RCC 7860 (cell line): ENCODE measurements around the gene DHX15.

ENCODE experiments used
- DNase-seq: peaks from one replicate; pipeline ENCODE4 v3.0.0-alpha.2; 2015; ENCODE audit warnings: low spot score
- FAIRE-seq: peaks from 2 replicates; lab custom pipeline; 2012; peaks lifted over from hg19 to GRCh38; lab: Jason Lieb, UNC

Gene DHX15

DNA sequence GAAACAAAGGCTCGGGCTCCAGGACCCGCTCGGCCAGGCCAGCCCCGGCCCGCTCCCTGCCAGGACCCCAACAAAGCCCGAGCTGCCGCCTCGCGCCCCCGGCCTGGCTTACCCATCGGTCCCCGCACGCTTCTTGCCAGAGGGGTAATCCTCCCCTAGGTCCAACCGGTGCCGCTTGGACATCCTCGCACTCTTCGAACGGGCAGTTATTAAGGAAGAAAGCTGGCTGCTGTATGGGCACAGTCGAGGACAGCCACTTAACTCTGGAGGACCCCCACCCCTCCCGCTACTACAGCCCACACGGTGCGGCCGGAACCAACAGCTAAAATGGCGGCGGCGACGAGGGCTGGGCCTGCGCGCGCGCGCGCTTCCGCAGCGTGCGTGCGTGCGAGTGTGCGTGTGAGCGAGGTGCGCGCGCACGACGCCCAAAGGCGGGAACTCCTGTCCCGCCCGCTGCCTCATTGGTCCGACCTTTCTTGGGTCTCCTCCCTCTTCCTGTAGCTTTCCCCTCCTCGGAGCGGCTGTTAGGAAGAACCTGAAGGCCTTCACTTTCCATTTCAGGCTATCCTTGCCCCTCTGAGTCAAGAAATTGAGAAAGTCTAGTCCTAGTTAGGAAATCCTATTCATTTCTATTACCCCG is at the start of gene DHX15:
Gene DHX15, minus strand, starts transcription at position 344 of the 640 bp plus-strand sequence. Its CDS starts 161 bp downstream, at position 183.
- DNase-seq (peak; percentile 91), FAIRE-seq (peak; percentile 71)

DNA sequence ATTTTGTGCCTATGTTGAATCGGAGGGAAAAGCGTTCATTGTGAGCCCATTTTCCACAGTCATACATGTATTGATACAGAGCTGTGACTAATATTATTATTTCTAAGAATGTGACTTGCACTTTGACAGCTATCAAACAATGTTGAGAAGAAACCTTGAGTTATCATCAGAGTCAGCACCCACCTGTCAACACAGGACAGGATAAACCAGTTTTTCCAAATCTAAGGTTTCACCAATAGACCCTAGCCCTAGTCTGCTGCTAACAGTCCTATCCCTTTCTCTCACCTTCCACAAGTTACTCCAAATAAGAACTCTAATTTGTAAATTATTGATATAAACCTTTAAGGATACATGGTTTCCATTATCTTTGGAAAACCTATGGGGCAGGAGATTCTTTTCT is 47.7 kb upstream of the DHX15 start:
- no peak for FAIRE-seq

DNA sequence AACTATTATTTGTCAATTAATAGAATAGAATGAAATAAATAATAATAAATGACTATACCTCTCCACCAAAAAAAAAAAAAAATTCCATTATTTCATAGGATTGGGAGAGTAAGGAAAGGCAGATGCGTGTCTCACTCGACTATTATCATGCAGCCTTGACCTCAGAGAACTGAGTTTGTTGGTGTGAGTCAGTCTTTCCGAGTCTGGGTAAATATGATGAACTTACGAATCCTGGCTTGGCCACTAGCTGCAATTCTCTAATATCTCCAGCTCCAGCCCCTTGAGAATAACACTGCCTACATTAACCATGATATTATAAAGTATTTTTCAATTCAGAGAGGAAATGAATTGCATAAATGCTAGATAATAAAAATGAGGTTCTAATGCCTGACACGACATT is 46.6 kb upstream of the DHX15 start:
- FAIRE-seq (no peak), DNase-seq (no peak)

More for the DNA sequence above, 47.7 kb upstream of the DHX15 start:
- no peak for DNase-seq

DNA sequence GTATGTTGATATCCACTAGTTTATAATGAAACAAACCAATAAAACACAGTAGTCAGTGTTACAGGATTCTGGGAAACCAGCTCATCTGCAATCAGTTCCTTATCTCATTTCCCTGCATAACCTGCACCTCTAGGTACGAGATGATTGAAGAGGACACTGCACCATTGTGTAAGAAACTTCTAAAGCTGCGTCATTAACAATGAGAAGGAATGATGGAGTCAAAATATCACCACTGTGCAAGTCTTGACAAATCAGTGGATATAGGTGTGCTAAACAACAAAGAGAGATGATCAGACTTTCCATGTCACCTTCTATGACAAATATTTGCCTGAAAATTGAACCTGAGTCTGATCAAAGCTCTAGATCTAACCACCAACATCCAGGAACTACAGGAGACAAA is 40.7 kb upstream of the DHX15 start:
- FAIRE-seq: no peak

DNA sequence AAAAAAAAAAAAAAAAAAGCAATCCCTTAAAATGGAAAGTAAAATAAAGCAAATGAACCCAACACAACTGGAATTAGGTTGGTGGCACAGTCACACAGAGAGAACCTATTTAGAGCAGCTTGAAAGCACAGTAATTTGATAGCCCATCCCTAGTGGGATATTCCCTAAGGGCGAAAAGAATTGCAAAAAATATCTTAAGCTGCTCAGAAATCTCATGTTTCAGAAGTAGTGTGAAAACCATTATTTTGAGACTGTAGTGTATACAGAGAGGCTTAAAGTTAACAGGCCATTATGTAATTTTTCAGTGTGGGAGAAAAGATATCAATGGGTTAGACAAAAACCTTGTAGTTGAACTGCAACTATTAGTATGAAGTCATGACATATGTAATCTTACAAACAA is 40.0 kb upstream of the DHX15 start:
- DNase-seq: no peak
- FAIRE-seq: no peak

More for the DNA sequence above, 40.7 kb upstream of the DHX15 start:
- DNase-seq: no peak

DNA sequence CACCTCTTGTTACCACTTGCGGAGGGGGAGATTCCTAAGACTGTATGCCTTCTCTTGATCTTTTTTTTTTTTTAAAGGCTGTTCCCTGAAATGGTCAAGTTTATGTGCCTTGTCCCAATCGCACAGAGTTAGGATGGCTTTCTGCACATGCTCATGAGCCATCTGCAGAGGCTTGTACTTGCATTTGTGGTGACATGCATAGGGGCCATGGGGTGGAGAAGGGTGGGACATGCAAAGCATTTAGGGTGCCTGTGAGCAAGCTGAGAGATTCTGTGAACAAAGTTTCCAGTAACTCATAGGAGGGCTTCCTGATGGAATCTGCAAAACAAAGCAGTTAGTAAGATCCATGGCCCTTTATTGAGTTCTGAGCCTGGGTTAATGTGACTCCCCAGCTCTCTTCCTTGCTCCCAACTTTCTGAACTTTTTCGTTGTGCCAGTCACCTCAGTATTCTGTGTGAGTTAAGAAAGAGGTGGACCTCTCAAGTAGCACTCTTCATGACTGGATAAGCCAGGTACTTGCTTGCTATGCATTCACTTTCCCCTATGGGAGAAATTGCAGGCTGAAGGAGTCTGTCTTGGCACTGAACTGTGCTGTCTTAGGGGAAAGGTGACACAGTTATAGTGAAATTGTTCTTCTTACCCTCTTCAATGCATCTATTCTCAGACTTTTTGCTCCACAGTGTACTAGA is 37.9 kb upstream of the DHX15 start:
- DNase-seq: no peak
- no peak for FAIRE-seq

DNA sequence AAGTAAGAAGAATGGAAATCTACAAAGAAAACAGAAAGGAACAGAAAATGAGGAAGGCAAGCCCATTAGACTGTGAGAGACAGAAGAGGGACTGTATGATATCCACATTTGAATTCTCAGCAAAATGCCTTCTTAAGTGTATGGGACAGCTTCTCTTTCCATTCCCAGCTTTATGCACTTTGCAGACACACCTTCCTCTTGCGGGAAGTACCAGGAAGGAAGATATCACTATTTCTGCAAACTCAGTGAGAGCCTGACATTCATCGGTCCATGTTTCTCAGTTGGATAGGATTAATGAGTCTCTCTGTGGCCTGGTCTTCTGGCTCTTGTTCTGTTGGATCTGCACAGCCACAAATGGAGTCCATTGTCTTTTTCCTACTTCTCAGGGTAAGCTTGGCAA is 31.6 kb upstream of the DHX15 start:
- FAIRE-seq (no peak), DNase-seq (no peak)

DNA sequence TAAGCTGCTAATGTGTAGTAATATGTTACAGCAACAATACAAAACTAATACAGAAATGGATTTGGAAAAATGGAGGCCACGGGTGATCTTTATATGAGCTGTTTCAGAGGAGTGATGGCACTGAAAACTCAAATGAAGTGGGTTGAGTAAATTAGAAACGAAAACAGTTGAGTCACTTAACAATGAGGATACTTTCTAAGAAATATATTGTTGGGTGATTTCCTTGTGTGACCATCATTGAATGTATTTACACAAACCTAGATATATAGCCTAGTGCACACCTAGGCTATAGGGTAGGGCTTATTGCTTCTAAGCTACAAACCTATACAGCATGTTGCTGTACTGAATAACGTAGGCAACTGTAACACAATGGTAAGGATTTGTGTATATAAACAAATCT is 30.5 kb upstream of the DHX15 start:
- DNase-seq: no peak
- FAIRE-seq: no peak

DNA sequence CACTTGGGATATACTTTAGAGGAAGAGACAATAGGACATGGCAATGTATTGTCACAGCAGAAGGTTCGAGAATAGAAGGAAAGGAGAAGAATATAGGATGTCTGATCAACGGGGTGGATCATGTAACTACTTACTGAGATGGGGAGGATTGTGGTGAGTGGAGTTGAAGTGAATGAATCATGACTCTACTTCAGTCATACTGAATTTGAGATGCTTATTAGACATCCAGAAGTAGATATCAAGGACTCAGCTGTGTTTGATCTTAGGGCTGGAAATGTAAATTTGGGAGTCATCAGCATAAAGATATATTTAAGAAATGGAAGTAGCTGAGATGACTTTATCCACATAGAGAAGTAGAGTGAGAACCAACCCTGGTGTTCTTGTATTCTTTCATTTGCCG is 29.1 kb upstream of the DHX15 start:
- FAIRE-seq: no peak

DNA sequence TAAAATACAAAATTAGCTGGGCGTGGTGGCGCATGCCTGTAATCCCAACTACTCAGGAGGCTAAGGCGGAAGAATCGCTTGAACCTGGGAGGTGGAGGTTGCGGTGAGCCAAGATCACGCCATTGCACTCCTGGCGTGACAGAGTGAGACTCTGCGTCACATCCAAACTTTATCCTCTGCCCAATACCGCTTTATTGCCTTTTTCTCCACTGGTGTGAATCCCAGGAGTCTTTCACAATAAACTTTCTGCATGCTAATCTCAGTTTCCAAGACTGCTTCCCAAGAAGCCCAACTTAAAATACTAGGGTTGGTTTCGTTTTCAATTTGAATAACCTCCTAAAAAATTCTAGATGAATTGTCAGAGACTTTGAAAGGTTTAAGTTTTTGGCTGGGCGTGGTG is 27.2 kb upstream of the DHX15 start:
- FAIRE-seq (no peak), DNase-seq (no peak)

More for the DNA sequence above, 29.1 kb upstream of the DHX15 start:
- DNase-seq: no peak

DNA sequence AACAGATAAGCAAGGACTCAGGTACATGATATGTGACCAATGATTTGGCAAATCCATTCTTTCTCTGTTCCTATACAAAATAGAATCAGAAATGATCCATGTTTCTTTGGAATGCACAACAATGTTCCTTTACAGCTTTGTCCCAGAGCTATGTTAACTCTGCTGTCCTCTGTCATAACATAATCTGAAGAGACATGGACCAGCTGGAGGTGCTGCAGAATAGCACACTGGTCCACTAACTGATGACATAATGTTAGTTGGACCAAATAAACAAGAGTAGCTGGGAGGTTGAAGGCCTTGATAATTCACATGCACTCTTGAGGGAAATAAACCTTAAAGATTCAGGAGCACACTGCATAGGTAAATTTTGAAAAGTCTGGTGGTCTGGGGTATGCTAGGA is 23.0 kb upstream of the DHX15 start:
- no peak for FAIRE-seq
- no peak for DNase-seq

DNA sequence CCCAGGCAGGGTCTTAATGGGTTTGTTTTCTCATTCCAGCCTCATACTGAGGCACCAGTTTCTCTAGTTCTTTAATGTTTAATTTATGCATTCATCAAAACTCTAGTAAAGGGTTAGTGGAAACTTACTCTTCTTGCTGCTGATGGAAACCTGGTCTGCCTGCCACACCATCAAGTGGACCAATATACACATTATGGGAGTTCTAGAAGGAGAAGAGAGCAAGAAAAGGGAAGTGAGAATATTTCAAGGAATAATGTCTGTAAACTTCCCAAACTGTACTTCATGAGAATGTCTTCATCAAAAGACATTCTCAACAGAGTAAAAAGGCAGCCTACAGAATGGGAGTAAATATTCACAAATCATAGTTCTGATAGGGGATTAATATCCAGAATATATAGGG is 20.9 kb upstream of the DHX15 start:
- FAIRE-seq (no peak), DNase-seq (no peak)

DNA sequence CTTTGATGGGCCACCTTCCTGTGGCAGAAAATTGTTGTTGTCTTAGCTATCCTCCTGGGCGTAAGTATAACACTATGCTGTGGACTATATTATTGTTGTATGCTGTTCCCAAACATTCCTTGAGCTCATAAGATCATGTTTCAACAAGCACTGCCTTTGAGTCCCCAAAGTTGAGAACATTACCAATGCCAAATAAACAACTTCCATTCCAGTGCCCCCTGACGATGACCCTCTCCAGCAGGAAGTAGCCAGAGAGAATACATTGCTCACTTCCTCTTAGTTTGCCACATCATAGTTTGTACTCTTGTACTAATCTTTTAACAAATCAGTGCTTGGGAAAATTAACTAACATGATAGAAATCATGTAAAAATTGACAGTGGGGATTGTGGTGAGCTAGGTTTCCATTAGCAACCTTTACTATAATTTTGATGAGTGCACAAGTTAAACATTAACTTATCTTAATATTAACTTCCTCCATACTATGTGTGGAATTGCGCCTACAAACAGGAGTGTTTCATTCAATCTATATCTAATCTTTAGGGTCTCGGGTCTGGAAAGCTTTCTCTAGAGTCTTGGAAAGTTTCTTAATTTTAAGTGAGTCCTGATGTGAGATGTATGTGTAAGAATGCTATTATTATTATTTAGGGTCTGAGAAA is 20.3 kb upstream of the DHX15 start:
- no peak for FAIRE-seq
- no peak for DNase-seq

DNA sequence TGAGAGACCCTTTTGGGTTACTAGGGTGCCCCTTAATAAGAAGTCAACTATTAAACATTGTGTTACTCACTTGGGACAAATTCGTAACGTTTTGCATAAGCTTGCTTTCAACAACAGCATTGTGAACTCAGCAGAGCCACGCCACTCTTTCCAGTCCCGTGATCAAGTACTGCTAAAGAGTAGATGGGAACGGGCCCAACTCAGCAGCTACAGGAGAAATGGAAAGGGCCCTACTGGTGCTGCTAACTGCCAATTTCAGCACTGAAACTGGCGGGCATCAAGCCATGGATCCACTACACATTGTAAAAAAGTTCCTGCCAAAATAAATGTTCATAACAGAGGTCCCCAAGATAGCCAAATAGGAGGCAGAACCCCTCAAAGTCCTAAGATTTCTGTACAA is 19.0 kb upstream of the DHX15 start:
- FAIRE-seq (no peak), DNase-seq (no peak)

DNA sequence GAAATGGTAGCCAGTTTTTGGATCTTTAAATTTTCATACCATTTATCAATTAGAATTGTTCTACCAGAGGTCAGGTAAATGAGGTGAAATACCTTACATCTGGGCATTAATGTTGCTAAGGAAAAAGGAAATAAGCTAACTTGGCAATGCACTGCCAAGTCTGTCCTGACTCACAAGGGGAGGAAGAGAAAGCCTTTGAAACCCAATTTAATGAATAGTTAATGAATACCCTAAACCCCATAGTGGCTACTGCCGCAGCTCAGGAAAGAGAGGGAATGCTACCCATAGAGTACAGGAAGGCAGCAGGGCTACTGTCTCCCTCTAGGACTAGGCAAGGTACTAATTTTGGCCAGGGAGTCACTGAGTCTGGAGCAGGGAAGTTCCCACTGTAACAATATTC is 16.8 kb upstream of the DHX15 start:
- peak; percentile 81 for FAIRE-seq

DNA sequence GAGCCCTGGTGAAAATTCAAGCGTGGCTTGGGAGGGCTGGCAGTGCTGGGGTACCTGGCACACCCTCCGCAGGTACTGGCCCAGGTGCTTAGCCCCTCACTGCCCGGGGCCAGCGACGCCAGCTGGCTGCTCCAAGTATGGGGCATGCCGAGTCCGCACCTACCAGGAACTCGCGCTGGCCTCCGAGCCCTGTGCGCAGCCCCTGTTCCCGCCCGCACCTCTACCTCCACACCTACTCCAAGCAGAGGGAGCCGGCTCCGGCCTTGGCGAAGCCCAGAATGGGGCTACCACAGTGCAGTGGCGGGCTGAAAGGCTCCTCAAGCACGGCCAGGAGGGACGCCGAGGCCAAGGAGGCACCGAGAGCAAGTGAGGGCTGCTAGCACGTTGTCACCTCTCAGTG is 14.9 kb upstream of the DHX15 start:
- DNase-seq (no peak), FAIRE-seq (no peak)

More for the DNA sequence above, 16.8 kb upstream of the DHX15 start:
- peak; percentile 44 for DNase-seq

DNA sequence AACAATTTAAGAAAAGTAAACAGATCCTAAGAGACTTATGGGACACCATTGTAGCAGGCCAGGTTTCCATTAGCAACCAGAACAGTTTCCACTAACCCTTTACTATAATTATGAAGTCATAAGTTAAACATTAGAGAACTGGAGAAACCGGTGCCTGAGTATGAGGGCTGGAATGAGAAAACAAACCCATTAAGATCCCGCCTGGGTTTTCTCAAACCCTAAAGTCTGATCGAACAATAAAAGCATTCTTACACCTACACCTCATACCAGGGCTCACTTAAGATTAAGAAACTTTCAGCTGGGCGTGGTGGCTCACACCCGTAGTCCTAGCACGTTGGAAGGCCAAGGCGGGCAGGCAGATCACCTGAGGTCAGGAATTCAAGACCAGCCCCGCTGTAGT is 13.7 kb upstream of the DHX15 start:
- FAIRE-seq (peak; percentile 89), DNase-seq (peak; percentile 86)

DNA sequence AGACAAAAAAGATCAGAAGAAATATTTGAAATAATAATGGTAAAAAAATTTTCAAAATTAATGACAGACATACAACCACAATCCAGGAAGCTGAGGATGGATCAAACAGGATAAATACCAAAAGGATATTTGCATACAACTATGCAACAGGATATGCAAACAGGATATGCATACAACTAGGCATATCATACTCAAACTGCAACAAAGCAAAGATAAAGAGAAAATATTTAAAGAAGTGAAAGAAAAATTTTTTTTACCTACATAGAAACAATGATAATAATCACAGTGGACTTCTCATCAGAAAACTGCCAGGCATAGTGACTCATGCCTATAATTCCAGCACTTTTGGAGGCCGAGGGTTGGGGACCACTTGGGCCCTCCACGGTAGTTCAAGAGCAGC is 11.3 kb upstream of the DHX15 start:
- FAIRE-seq (no peak), DNase-seq (peak; percentile 7)

DNA sequence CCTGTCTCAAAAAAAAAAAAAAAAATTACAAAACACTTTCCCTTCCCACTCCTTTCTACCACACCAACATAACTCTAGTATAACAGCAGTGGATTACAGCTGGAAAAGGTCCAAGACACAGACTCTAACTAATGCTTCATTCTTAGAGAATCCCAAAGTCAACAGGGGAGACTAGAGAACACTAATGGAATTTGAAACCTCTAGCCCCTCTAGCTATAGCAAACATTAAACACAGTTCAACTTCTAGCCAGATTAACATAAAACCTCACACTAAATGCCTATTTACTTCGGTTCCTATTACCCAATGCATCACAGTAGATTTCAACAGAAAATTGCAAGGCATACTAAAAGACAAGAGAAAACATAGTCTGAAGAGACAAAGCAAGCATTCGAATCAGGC is 10.5 kb upstream of the DHX15 start:
- DNase-seq (peak; percentile 37), FAIRE-seq (no peak)

DNA sequence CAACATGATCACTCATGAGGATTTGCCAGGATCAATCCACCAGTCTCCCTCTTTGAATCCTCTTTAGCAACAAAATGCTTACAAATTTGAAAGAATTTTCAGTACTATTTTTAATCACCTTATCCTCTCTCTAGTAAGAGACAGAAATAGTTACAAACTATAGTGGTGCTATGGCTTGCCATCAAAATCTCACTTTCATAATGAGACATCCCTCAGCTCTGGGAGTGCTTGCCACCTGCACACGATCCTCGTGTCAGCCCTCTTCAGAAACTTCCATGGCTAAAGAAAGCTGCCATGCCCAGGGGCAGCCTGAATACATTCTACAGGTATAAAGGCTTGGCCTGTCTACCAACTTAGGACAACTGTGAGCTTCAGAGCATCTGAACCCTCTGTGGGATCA is 5.1 kb upstream of the DHX15 start:
- DNase-seq (no peak), FAIRE-seq (no peak)

DNA sequence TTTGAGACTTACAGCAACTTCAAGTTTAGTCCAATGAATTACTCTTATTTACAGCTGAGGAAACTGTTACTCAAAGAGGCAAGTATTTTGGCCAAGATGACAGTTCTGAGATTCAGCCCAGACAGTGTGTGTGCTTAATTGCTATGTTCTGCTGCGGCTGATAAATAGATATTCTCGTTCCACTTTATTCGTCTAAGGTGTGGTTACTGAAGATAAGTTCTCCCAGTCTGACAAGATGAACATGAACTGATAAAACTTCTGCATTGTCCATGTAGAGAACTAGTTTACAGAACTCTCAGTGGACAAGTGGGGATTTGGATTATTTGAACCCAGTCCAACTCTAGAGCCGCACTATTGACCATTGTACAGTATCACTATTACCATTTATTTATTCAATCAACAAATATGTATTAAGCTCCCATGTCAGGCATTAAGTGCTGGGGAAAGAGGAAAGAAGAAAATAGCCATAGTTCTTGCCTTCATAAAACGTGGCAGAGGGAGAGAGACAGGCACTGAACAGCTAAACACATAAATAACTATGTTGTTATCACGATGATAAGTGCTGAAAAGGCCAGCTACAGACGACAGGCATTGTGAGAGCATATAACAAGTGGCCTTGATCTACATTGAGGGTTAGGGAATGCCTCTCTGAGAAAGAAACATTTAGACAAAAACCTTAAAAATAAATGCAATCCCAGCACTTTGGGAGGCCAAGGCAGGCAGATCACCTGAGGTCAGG is 4.0 kb upstream of the DHX15 start:
- FAIRE-seq (no peak), DNase-seq (no peak)
